SK-N-SH treated with all-trans-retinoic acid at 6 μM for 48 hours (cell line): ENCODE results near the gene DHX16.

ENCODE experiments used
- ATAC-seq: fragments of 200-7000 bp; cut with Tn5 transposase; 3 replicates; pipeline ENCODE4 v1.9.1; 2020; ENCODE audit warnings: mild to moderate bottlenecking, moderate library complexity
- ARNTL ChIP-seq: fragments of 450-650 bp; formaldehyde crosslinking; IDR thresholded peaks from 2 replicates; pipeline ENCODE4 v1.5.0; 2020; ENCODE audit warnings: low read depth, mild to moderate bottlenecking, moderate library complexity, borderline replicate concordance
- BACH2 ChIP-seq: fragments of 250-450 bp; sonication (Bioruptor Pico); IDR thresholded peaks from 2 replicates; pipeline ENCODE4 v1.9.0; 2021; ENCODE audit warnings: mild to moderate bottlenecking, borderline replicate concordance
- CSDC2 ChIP-seq: fragments of 250-450 bp; sonication (Bioruptor Pico); IDR thresholded peaks from 2 replicates; pipeline ENCODE4 v1.5.0; 2020; ENCODE audit warnings: mild to moderate bottlenecking, moderate library complexity
- ESRRG ChIP-seq: fragments of 250-450 bp; sonication (Bioruptor Pico); IDR thresholded peaks from 2 replicates; pipeline ENCODE4 v1.6.1; 2021; ENCODE audit warnings: mild to moderate bottlenecking
- GLIS3 ChIP-seq: fragments of 250-450 bp; sonication (Bioruptor Pico); IDR thresholded peaks from 2 replicates; pipeline ENCODE4 v1.5.0; 2020; ENCODE audit warnings: mild to moderate bottlenecking, moderate library complexity
- ISL1 ChIP-seq: fragments of 250-450 bp; sonication (Bioruptor Pico); IDR thresholded peaks from 2 replicates; pipeline ENCODE4 v2.1.2; 2022; ENCODE audit warnings: mild to moderate bottlenecking, moderate library complexity
- OSR1 ChIP-seq: fragments of 250-450 bp; sonication (Bioruptor Pico); IDR thresholded peaks from 2 replicates; pipeline ENCODE4 v1.8.0; 2022; ENCODE audit warnings: moderate library complexity, mild to moderate bottlenecking, inconsistent platforms
- PPARA ChIP-seq: fragments of 250-450 bp; sonication (Bioruptor Pico); IDR thresholded peaks from 2 replicates; pipeline ENCODE4 v1.5.0; 2020; ENCODE audit warnings: mild to moderate bottlenecking, borderline replicate concordance
- RARB ChIP-seq: fragments of 250-450 bp; sonication (Bioruptor Pico); IDR thresholded peaks from 2 replicates; pipeline ENCODE4 v1.8.0; 2021; ENCODE audit warnings: mild to moderate bottlenecking, moderate library complexity
- SNAI2 ChIP-seq: fragments of 250-450 bp; sonication (Bioruptor Pico); IDR thresholded peaks from 2 replicates; pipeline ENCODE4 v1.5.0; 2020; ENCODE audit warnings: mild to moderate bottlenecking, moderate library complexity
- TCF4 ChIP-seq: fragments of 250-450 bp; sonication (Bioruptor Pico); IDR thresholded peaks from 2 replicates; pipeline ENCODE4 v1.8.0; 2021; ENCODE audit warnings: mild to moderate bottlenecking, moderate library complexity, borderline replicate concordance
- TOX ChIP-seq: fragments of 250-450 bp; sonication (Bioruptor Pico); IDR thresholded peaks from 2 replicates; pipeline ENCODE4 v1.8.0; 2021; ENCODE audit warnings: mild to moderate bottlenecking, moderate library complexity, borderline replicate concordance
- ZC3H10 ChIP-seq: fragments of 250-450 bp; sonication (Bioruptor Pico); IDR thresholded peaks from 2 replicates; pipeline ENCODE4 v1.5.1; 2021; ENCODE audit warnings: mild to moderate bottlenecking, moderate library complexity
- ZFP3 ChIP-seq: fragments of 250-450 bp; sonication (Bioruptor Pico); IDR thresholded peaks from 2 replicates; pipeline ENCODE4 v1.5.0; 2020; ENCODE audit warnings: mild to moderate bottlenecking, moderate library complexity
- ZFP30 ChIP-seq: fragments of 450-650 bp; formaldehyde crosslinking; IDR thresholded peaks from 2 replicates; pipeline ENCODE4 v1.5.0; 2022; ENCODE audit warnings: mild to moderate bottlenecking, moderate library complexity
- ZNF565 ChIP-seq: fragments of 450-650 bp; formaldehyde crosslinking; conservative IDR thresholded peaks from 2 replicates; pipeline ENCODE4 v1.5.0; 2020; ENCODE audit warnings: low read depth, mild to moderate bottlenecking, moderate library complexity
- ZNF70 ChIP-seq: fragments of 450-650 bp; formaldehyde crosslinking; IDR thresholded peaks from 2 replicates; pipeline ENCODE4 v1.5.0; 2020; ENCODE audit warnings: mild to moderate bottlenecking, moderate library complexity
- ZNF8 ChIP-seq: fragments of 450-650 bp; formaldehyde crosslinking; IDR thresholded peaks from 2 replicates; pipeline ENCODE4 v1.5.0; 2020; ENCODE audit warnings: mild to moderate bottlenecking, moderate library complexity
- TF ChIP-seq, protein P1 (sequence below): fragments of 250-450 bp; sonication (Bioruptor Pico); IDR thresholded peaks from 2 replicates; pipeline ENCODE4 v1.5.0; 2020; ENCODE audit warnings: mild to moderate bottlenecking, moderate library complexity
- TF ChIP-seq, protein P2 (sequence below): fragments of 250-450 bp; sonication (Bioruptor Pico); IDR thresholded peaks from 2 replicates; pipeline ENCODE4 v1.5.1; 2021; ENCODE audit warnings: mild to moderate bottlenecking, moderate library complexity
- TF ChIP-seq, protein P3 (sequence below): fragments of 250-450 bp; sonication (Bioruptor Pico); IDR thresholded peaks from 2 replicates; pipeline ENCODE4 v1.8.0; 2021; ENCODE audit warnings: low read depth, mild to moderate bottlenecking, moderate library complexity, borderline replicate concordance
- TF ChIP-seq, protein P4 (sequence below): fragments of 250-450 bp; sonication (Bioruptor Pico); IDR thresholded peaks from 2 replicates; pipeline ENCODE4 v1.5.1; 2020; ENCODE audit warnings: low read depth, mild to moderate bottlenecking, moderate library complexity
- TF ChIP-seq, protein P5 (sequence below): fragments of 250-450 bp; sonication (Bioruptor Pico); IDR thresholded peaks from 2 replicates; pipeline ENCODE4 v1.8.0; 2020; ENCODE audit warnings: mild to moderate bottlenecking, moderate library complexity, borderline replicate concordance

The DHX16 gene

DNA sequence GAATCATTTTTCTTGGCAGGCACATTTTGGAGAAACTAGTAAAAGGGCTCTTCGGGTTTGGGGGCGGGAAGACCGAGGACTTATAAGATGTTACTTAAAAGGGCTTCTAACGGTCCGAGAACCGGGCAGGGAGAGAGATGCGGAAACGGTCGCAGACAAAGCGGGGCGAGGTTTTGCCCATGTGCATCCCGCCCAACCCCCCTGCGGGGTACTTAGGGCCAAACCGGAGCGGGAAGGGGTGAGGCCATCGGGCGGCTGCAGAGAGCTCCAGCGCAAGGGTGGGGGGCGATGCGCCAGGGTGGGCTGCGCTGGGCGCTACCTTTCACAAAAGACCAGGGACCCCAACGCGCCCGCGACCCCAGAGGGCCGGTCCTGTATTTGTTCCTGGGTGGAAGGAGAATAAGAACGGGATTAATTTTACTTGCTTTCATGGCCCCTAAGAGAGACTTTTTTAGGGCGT is 48.0 kb upstream of the DHX16 start:
- TF ChIP-seq ZNF565 (no peak), RARB (CRISPR knock-in tag) (0 out of 2 replicates have a peak, but pooled peaks have one; percentile 20), OSR1 (no peak), BACH2 (CRISPR knock-in tag) (no peak), ZNF70 (CRISPR knock-in tag) (no peak), SNAI2 (CRISPR knock-in tag) (no peak), PPARA (CRISPR knock-in tag) (no peak), ARNTL (CRISPR knock-in tag) (no peak), CSDC2 (CRISPR knock-in tag) (no peak), ISL1 (no peak), ZFP3 (CRISPR knock-in tag) (no peak), ZC3H10 (CRISPR knock-in tag) (no peak), ZFP30 (no peak), ESRRG (peak; percentile 26; the same call in 1 of the 2 replicates), GLIS3 (CRISPR knock-in tag) (peak; percentile 91), TCF4 (CRISPR knock-in tag) (peak; percentile 27; the same call in 1 of the 2 replicates), ZNF8 (CRISPR knock-in tag) (no peak), TOX (CRISPR knock-in tag) (no peak)
- TF ChIP-seq, protein P1, sequence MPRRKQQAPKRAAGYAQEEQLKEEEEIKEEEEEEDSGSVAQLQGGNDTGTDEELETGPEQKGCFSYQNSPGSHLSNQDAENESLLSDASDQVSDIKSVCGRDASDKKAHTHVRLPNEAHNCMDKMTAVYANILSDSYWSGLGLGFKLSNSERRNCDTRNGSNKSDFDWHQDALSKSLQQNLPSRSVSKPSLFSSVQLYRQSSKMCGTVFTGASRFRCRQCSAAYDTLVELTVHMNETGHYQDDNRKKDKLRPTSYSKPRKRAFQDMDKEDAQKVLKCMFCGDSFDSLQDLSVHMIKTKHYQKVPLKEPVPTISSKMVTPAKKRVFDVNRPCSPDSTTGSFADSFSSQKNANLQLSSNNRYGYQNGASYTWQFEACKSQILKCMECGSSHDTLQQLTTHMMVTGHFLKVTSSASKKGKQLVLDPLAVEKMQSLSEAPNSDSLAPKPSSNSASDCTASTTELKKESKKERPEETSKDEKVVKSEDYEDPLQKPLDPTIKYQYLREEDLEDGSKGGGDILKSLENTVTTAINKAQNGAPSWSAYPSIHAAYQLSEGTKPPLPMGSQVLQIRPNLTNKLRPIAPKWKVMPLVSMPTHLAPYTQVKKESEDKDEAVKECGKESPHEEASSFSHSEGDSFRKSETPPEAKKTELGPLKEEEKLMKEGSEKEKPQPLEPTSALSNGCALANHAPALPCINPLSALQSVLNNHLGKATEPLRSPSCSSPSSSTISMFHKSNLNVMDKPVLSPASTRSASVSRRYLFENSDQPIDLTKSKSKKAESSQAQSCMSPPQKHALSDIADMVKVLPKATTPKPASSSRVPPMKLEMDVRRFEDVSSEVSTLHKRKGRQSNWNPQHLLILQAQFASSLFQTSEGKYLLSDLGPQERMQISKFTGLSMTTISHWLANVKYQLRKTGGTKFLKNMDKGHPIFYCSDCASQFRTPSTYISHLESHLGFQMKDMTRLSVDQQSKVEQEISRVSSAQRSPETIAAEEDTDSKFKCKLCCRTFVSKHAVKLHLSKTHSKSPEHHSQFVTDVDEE (CRISPR knock-in tag), result no peak
- TF ChIP-seq, protein P2, sequence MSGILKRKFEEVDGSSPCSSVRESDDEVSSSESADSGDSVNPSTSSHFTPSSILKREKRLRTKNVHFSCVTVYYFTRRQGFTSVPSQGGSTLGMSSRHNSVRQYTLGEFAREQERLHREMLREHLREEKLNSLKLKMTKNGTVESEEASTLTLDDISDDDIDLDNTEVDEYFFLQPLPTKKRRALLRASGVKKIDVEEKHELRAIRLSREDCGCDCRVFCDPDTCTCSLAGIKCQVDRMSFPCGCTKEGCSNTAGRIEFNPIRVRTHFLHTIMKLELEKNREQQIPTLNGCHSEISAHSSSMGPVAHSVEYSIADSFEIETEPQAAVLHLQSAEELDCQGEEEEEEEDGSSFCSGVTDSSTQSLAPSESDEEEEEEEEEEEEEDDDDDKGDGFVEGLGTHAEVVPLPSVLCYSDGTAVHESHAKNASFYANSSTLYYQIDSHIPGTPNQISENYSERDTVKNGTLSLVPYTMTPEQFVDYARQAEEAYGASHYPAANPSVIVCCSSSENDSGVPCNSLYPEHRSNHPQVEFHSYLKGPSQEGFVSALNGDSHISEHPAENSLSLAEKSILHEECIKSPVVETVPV, result 0 out of 2 replicates have a peak, but pooled peaks have one; percentile 18
- TF ChIP-seq, protein P3, sequence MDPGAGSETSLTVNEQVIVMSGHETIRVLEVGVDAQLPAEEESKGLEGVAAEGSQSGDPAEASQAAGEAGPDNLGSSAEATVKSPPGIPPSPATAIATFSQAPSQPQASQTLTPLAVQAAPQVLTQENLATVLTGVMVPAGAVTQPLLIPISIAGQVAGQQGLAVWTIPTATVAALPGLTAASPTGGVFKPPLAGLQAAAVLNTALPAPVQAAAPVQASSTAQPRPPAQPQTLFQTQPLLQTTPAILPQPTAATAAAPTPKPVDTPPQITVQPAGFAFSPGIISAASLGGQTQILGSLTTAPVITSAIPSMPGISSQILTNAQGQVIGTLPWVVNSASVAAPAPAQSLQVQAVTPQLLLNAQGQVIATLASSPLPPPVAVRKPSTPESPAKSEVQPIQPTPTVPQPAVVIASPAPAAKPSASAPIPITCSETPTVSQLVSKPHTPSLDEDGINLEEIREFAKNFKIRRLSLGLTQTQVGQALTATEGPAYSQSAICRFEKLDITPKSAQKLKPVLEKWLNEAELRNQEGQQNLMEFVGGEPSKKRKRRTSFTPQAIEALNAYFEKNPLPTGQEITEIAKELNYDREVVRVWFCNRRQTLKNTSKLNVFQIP (CRISPR knock-in tag), result no peak
- TF ChIP-seq, protein P4, sequence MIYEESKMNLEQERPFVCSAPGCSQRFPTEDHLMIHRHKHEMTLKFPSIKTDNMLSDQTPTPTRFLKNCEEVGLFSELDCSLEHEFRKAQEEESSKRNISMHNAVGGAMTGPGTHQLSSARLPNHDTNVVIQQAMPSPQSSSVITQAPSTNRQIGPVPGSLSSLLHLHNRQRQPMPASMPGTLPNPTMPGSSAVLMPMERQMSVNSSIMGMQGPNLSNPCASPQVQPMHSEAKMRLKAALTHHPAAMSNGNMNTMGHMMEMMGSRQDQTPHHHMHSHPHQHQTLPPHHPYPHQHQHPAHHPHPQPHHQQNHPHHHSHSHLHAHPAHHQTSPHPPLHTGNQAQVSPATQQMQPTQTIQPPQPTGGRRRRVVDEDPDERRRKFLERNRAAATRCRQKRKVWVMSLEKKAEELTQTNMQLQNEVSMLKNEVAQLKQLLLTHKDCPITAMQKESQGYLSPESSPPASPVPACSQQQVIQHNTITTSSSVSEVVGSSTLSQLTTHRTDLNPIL (CRISPR knock-in tag), result peak; percentile 23; the same call in 1 of the 2 replicates
- TF ChIP-seq, protein P5, sequence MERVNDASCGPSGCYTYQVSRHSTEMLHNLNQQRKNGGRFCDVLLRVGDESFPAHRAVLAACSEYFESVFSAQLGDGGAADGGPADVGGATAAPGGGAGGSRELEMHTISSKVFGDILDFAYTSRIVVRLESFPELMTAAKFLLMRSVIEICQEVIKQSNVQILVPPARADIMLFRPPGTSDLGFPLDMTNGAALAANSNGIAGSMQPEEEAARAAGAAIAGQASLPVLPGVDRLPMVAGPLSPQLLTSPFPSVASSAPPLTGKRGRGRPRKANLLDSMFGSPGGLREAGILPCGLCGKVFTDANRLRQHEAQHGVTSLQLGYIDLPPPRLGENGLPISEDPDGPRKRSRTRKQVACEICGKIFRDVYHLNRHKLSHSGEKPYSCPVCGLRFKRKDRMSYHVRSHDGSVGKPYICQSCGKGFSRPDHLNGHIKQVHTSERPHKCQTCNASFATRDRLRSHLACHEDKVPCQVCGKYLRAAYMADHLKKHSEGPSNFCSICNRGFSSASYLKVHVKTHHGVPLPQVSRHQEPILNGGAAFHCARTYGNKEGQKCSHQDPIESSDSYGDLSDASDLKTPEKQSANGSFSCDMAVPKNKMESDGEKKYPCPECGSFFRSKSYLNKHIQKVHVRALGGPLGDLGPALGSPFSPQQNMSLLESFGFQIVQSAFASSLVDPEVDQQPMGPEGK (CRISPR knock-in tag), result no peak
- no peak for ATAC-seq

DNA sequence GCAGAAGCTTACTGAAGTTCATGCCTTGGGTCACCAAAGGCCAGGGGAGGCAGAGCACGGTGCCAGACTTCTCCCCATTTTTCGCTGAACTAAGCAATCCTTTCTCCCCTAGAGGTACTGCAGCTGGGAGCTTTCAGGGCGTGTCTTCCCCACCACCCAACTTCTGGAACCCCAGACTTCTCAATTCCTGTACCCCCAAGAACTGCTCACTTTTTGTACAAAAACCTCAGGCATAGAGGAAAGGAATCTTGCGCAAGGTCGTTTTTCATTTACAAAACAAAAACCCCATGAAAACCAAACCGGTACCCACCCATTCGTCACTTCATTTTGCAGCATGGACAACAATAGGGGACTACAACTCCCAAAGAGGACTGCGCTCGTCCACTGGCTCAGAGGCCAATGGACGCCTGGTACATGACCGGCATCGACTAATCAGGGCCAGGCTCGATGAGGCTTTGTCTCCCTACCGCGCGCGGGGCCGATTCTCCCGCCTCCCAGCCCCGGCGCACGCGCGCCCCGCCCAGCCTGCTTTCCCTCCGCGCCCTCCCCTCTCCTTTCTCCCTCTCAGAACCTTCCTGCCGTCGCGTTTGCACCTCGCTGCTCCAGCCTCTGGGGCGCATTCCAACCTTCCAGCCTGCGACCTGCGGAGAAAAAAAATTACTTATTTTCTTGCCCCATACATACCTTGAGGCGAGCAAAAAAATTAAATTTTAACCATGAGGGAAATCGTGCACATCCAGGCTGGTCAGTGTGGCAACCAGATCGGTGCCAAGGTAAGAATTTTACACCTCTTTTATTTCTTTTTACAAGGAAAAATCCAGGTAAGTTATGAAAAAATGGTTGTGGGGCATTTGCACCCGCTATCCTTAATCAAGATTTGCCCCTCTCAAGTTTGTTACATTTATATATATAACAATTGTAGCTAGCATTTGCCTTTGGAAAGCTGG is 47.3 kb upstream of the DHX16 start, which contains the start of gene TUBB:
TSS of gene TUBB (plus strand) at position 562 of the 947 bp plus-strand sequence. CDS start at position 717, 155 bp downstream.
- peak; percentile 81 for ATAC-seq
- TF ChIP-seq, protein P4 (CRISPR knock-in tag), result no peak
- TF ChIP-seq ZFP30 (no peak), ZFP3 (CRISPR knock-in tag) (no peak), ZNF8 (CRISPR knock-in tag) (no peak)
- TF ChIP-seq, protein P2, result 0 out of 2 replicates have a peak, but pooled peaks have one; percentile 3
